Measurements from ENCODE around the gene ELMO1.

ELMO1 gene

DNA sequence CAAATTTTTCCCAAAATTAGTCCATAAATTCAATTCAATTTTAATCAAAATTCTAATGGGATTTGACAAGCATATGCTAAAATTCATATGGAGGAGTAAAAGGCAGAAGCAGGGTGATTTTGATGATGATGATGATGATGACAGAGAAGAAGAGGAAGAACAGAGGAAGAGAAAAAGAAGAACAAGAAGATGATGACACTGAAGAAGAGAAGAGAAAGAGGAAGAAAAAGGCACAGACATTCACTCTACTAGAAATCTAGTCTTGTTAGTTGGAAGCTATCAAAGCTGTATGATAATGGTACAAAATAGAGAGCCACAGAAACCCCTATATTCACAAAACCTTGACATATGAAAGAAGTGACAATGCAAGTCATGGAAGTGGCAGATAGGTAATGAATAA lies 157.9 kb downstream of the ELMO1 start:
- FAIRE-seq, result no peak

DNA sequence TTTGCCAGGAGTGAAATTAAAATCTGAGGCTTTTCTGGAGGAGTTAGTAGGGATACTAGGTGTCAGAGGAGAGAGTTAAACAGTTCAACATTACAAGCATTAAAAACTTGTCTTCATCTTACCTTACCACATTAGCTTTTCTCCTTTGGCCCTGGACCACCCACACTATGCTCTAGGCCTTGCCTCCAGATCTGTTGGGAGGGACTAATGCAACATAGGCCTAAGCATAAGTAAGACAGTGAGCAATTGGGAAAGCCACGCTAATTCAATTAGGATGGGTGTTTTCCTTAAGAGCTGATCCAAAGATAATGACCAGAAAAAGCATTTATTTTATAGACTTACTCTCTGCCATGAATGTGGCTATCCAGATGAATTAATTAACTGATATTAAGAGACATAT lies 158.9 kb downstream of the ELMO1 start:
- no peak for FAIRE-seq

DNA sequence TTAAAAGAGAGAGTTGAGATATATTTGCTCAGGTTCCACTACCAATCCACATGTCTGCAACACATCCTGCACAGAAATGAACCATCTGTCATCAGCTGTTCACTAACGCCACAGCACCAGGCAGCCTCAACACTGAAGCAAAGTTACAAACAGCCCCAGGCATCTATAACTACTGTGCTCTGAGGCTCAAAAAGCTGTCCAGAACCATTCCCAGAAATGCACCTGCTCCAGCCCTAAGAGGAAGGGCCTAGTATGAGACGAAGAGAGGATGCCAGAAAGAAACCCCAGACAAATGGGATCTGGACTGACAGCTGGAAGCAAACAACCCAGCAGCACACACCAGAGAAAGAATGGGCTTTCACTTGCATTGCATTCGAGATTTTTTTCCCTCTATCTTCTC lies 159.3 kb downstream of the ELMO1 start:
- no peak for FAIRE-seq

DNA sequence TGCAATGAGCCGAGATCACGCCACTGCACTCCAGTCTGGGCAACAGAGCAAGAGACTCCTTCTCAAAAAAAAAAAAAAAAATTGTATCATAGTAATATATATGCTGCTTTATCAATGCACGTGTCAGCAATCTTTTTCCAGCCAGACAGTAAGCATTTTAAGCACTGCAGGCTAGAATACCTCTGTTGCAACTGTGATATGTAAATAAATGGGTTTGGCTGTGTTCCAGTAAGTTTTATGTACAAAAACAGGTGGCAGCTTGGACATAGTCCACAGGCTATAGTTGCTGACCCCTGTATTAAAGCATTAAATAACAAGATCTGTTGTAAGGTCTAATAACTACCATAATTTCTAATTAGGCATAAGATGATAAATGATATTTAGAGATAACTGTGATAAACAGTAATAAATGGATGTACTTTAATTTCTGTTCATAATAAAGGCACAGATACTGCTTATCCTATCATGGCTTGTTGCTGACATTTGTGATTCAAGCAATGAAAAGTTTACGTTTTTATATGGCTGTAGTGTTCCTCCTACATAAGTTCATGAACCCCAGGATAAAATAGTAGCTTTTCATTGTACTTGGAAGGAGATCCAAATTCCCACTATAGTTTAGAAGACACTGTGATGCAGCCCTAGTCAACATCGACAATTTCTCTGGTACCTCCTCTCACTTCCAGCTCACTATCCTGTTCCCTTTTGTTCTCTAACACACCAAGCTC lies 161.4 kb downstream of the ELMO1 start:
- no peak for FAIRE-seq

DNA sequence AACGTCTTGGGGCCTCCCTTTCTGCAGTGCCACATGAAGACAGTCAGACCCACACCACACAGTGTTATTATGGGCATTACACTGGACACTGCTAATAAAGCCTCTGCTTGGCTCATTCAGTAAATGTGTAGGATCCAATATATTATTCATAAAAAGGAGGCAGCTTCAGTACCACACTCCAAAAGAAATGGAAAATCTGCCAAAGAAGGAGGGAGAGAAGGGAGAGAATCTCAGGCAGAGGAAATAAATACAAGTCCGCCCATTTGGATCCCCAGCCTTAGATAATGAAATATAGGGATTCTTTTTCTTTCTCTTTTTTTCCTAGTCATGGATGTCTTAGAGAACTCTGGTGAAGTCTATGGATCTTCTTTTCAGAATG lies 162.2 kb downstream of the ELMO1 start:
- no peak for FAIRE-seq

DNA sequence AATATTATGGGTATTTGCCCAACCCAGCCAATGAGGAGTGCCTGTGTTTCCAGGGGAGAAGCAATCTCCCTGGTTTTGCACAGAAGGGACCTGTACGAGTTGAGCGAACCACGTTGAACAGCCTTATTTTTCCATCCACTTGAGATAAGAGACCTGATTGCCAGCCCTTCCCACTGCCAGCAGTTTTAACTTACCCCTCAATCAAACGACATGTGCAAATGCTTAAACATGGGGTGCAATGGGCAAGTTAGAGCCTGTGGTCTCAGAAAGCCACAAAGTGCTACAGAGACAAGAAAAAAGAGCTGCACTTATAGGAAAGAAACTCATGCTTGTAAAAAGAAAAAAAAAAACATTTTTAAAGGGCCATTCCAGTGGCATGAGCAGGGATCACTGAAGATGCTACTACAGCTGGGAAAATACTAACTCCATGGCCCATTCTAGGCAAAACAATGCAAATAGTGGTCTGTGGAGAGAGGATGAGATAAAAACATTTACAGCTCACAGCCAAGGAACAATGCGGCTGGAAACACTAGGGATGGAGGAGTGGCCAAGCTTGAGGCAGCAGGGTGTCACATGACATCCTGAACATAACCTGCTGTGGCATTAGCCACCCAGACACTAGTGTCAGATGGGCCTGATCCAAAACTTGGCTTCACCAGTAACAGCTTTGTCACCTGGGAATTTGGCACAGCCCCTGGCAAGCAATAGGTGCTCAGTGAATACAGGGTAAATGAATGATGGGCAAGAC lies 162.8 kb downstream of the ELMO1 start:
- no peak for FAIRE-seq

DNA sequence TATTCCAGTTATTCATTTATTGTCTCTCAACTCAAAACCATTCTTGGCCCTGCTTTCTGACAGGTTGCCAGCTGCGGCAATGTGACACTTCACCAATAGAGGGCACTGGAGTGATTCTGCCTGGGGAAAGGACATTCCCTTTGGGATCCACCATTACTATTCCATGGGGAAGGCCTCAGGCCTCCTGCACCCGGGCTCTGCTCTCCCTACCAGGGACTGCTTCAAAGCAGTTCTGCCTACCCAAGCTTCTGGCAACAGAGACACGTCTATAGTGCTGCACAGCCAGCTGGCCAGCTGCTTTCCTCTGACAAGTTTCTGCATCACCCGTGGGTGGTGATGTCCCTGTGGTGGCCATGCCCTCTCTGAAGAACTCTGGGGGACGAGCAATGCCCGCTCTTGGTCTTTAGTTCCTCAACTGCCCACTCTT lies 163.8 kb downstream of the ELMO1 start:
- FAIRE-seq, result no peak

DNA sequence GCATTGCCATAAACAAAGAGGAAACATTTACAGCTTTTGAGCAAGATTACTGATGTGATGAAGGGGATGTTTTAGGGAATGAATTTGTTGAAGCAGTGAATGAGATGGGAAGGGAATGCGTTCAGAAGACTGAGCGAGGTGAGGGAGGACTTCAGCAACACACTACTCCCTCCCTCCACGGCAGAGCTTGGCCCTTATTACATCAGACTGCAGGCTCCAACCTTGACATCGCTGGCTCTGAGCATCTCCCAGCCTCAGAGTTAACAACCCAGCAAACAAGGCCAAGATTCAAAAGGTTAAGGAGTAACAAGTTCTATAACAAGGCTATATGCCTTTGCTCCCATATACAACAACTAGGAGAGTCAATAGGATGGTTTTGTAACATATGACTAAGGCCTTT lies 164.4 kb downstream of the ELMO1 start:
- FAIRE-seq, result no peak

DNA sequence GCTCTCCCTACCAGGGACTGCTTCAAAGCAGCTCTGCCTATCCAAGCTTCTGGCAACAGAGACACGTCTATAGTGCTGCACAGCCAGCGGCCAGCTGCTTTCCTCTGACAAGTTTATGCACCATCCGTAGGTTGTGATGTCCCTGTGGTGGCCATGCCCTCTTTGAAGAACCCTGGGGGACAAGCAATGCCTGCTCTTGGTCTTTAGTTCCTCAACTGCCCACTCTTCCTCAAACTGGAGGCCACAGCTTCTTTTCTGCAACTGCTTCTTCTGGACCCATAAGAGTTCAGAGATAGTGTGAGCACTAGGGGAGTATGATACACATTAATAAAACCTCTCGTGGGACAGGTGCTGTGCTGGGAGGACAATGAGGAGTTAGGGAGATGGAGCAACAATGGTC lies 164.9 kb downstream of the ELMO1 start:
- no peak for FAIRE-seq

DNA sequence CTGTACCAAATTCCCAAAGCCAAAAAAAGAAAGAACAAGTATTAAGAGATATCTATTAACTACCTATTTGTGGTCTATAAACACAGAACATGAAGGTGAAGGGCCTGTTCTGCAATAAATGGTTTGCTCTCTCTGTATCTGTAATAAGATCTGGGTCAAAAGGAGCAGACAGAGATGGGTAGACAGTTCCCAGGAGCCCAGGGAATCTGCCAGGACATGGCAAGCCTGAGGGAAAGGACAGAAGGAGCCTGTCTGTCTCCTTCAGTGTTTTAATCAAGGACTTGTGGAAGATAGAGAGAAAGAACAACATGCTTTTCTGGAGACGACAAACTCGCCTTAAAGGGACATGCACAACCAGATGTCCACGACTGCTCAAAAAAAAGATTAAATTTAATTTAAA lies 165.7 kb downstream of the ELMO1 start:
- no peak for FAIRE-seq

DNA sequence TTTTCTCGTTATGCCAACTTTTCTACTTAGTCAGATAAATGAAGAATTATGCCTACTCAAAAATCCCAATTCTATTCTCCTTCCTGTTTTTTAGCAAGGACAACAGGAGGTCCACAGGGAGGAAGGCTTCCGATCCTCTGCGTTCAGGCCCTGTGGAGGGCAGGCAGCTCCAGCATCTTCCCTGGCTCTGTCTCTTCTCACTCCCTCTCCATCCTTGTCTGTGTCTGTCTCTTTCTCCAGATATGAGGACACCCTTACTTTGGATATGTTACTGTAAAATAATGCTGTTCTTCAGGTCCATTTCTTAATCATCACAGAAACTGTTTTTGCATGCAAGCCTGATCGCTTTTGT lies 166.6 kb downstream of the ELMO1 start:
- no peak for FAIRE-seq

DNA sequence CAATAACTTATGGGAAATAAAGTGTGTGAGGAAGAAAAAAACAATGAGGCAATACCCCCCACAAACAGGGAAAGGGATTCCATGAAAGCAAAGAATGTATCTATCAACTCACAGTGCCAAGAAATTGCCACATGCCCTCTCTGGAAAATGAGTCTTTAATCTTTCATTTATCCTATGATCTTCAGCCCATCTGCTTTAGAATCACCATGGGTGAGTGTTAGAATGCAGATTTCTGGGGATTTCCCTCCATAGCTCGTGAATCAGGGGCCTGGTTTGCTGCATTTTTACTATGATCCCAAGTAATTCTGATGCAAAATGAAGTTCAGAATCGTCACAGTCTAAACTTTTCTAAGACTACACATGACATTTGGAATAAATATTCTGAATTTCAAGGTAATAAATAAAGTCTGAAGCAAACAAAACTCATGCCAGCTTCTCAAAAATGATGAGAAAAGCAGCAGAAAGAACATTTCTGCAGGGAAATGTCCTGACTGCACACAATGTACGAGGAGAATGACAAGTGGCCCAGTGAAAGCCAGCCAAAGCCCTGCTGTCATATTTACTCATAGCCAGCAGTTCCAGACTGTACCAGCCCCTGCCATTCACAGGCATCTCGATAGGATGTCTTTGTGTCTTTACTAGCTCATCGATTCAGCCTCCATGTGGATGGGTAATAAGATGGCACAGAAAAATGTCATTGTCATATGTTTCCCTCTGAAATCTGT lies 167.1 kb downstream of the ELMO1 start:
- no peak for FAIRE-seq

DNA sequence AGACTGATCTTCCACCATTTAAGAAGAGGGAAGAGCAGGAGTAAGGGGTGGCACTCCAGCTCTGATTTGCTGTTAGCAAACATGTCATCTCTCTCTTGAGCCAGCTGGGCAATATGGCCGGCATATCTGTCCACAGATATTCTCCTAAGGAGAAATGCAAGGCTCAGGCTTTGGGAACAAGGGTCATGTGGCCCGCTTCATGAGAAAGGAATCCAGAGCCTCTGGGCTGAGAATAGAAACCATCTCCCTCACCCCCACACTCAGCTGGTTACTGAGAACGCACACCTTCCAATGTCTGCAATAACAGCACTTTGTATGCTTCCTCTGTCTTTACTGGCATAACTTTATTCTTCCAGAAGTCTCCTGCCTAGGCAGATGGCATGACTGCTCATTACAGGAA lies 171.2 kb downstream of the ELMO1 start:
- FAIRE-seq, result no peak

DNA sequence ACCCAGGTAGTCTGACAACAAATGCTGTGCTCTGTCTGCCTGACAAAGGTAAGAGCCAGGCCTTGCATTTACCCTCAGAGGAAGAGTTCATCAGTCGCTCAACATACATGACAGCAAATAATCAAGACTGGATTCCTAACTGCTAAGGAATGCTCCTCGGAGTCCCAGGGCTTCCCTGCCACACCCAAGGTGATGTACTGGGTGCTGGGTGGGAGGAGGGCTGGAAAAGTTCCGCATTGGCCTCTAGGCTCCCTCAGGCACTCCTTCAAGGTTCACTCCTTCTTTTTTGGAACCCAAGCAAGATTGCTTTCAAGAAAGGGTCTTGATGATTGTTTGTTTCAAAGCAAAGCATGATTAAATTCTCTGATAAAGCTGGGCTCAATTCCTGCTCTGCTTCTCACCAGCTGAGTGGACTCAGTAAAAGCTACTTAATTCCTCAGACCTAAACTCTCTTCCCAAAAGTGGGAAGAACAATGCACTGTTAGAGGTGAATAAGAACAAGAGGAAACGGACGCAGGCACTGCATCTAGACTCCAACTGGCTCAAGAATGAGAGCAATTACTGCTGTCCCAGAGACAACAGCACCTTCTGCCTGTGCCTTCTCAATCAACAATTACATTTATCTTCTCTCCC lies 173.5 kb downstream of the ELMO1 start:
- no peak for FAIRE-seq

DNA sequence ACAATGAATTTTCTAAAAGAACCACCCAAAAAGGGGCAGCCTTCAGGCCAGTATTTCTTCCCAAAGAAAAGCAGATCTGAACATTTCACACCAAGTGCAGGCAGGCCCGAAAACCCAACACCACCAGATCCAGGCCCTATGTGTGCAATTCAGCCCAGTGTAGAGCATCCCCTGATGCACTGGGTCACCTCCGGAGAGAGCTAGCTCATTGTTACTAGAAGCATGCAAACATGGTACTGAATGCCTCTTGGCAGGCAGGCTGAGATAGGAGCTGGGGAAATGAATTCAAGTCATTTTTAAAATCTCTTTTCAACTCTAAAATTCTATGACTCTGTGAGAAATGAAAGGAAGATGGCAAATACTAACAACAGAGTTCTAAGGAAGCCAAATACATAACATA lies 174.8 kb downstream of the ELMO1 start:
- no peak for FAIRE-seq

DNA sequence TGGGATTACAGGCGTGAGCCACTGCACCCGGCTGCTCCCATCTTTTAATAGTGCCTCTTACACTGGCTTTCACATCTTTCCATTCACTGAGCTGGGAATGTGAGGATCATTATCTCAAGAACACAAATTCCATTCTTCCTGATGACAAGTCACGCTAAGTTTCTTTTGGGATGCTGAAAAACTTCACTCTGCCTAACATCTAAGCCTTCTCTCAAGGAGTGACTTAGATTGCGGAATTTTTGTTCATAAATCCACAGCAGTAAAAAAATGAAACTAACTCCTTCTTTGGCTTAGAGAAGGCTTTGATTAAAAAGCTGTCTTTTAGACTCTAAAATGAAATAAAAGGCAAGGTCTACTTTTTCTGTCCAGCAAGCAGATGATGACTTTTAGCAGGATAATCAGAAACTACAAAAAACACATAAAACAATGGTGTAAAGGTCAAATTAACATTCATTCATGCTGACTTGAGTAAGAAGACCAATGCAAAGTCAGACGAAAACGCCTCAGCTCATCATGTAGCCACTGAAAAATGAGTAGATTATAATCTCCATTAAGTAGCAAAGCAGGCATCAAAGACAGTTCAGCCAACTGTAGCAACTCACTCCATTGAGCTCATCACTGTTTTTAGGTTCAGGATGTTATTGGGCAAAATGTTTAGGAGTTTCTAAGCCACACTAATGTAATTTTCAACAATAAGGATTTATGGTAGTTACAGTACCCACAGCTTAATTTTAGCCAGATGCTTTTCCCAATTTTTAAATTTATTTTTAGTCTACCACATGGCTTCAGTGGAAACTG lies 178.8 kb downstream of the ELMO1 start:
- FAIRE-seq, result no peak

DNA sequence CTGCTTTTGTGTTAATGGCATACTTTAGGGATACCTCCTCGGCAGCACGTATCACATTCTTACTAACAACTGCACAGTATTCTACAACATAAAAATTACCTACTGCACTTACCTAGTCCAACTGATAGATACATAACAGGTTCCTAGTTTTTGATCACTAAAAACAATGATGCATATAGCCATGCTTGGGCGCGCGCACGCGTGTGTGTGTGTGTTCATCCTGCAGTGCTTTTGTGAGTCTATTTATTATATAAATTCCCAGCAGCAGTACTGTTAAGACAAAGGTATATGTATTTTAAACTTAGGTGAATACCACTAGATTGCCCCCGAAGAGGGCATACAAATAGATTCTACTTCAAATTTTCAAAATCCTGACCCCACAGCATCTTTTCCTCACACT lies 181.4 kb downstream of the ELMO1 start:
- FAIRE-seq, result no peak

DNA sequence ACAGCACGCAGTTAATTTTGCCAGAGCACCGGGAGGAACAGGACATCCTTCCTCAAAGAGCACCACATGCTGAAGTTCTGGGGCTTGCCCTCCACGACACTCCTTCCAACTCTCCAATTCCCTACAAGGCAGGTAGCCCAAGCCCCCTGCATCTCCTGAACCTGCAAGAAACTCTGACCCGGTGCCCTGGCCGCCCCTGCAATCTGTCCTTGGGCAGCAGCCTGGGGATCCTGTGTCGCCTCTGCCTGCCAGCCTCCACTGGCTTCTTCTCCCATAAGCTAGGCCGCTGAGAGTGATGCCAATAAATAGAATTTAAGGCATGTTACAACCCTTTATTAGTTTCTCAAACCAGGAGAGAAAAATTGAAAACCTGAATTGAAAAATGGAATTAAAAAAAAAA lies 182.8 kb downstream of the ELMO1 start:
- FAIRE-seq, result no peak

DNA sequence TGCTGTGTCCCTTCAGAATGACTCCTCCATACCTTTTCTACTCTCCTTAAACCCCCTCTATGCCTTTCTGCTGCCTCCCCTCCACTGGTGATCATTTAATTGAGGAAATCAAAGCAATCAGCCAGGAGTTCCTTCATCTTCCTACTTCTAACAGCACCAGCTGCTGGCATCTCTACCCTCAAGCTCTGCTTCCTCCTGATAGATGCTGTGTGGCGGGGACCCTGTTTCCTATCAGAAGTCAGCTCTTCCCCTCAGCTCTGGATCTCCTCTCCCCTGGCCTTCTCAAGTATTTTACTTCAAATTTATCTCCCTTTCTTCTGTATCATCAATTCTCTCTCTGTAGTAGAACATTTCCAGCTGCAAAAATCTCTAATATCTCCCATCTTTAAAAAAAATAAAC lies 183.7 kb downstream of the ELMO1 start:
- no peak for FAIRE-seq

DNA sequence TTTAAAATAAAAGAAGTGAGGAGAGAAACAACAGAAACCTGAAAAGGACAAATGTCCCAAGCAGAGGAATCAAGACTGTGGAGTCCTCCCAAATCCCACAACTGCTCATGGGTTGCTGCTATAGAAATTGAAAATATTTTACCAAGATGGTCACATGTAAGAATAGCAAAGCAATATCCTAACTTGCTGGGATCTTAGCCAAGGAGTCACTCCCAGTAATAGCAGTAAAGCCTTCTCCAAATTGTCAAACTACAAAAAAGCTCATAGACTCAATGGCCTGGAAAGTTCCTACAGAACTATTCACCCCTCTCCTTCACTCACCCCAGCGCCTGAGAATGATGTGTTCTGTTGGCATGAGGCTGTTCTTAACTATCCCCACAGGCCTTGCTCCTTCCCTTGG lies 186.5 kb downstream of the ELMO1 start:
- no peak for FAIRE-seq

DNA sequence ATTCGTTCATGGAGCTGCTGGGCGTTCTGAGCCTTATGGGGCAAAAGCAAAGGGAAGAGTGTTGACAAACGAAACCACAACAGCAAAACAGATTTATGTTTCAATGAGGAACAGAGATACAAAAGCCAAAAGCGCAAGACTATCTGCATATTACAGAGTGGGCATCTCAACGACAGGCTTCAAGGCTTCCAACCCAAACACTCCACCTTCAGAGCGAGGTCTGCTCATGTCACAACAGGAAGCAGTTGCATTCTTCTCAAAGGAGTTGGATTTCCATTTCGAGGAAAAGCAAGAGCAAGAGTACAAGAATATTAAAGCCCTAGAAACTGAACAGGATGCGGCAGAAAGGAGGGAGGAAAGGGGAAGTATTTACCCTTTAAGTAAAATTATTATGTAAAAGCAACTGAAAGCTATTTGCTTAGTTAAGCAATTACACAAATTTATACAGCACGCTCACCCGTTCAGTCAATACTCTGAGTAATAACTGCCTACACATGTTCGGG lies 189.3 kb downstream of the ELMO1 start:
- FAIRE-seq, result no peak

DNA sequence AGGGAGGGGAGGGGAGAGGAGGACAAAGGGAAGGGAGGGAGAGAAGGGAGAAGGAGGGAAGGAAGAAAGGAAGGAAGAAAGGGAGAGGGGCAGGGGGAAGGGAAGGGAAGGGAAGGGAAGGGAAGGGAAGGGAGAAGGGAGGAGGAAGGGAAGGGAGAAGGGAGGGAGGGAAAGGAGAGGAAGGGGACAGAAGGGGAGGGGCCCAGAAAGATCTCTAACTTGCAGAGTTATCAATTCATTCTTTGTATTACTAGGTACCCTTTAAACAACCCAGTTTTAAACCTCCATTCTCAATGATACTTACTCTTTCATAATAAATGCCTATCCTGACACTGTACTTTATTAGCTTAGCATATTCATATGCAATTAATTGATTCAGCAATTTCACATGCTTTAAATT lies 192.0 kb downstream of the ELMO1 start:
- no peak for FAIRE-seq
